Ishikawa (cell line): ENCODE results near the gene C3.

ENCODE experiments used
- CEBPB ChIP-seq: IDR thresholded peaks from 2 replicates; pipeline ENCODE4 v1.6.1; 2012
- CREB1 ChIP-seq: IDR thresholded peaks from 2 replicates; pipeline ENCODE4 v1.6.1; 2012; ENCODE audit warnings: low read depth
- EGR1 ChIP-seq: IDR thresholded peaks from 2 replicates; pipeline ENCODE4 v1.6.1; 2012
- EP300 ChIP-seq: IDR thresholded peaks from 2 replicates; pipeline ENCODE4 v1.6.1; 2012; ENCODE audit warnings: borderline replicate concordance
- FOXM1 ChIP-seq: IDR thresholded peaks from 2 replicates; pipeline ENCODE4 v1.6.1; 2012; ENCODE audit warnings: low read depth, borderline replicate concordance
- NFIC ChIP-seq: IDR thresholded peaks from 2 replicates; pipeline ENCODE4 v1.6.1; 2012
- RAD21 ChIP-seq: IDR thresholded peaks from 2 replicates; pipeline ENCODE4 v1.6.1; 2012; ENCODE audit warnings: low read depth
- TAF1 ChIP-seq: IDR thresholded peaks from 2 replicates; pipeline ENCODE4 v1.6.1; 2012; ENCODE audit warnings: low read depth, mild to moderate bottlenecking
- TCF12 ChIP-seq: IDR thresholded peaks from 2 replicates; pipeline ENCODE4 v1.6.1; 2012; ENCODE audit warnings: low read depth
- TEAD4 ChIP-seq: IDR thresholded peaks from 2 replicates; pipeline ENCODE4 v1.6.1; 2012
- YY1 ChIP-seq: IDR thresholded peaks from 2 replicates; pipeline ENCODE4 v1.6.1; 2012; ENCODE audit warnings: low read depth
- ZBTB7A ChIP-seq: IDR thresholded peaks from 2 replicates; pipeline ENCODE4 v1.6.1; 2012; ENCODE audit warnings: low read depth
- TF ChIP-seq, protein P1 (sequence below): IDR thresholded peaks from 2 replicates; pipeline ENCODE4 v1.6.1; 2012
- TF ChIP-seq, protein P2 (sequence below): IDR thresholded peaks from 2 replicates; pipeline ENCODE4 v1.6.1; 2012
- TF ChIP-seq, protein P3 (sequence below): IDR thresholded peaks from 2 replicates; pipeline ENCODE4 v1.6.1; 2012; ENCODE audit warnings: low read depth, mild to moderate bottlenecking

C3 gene

DNA sequence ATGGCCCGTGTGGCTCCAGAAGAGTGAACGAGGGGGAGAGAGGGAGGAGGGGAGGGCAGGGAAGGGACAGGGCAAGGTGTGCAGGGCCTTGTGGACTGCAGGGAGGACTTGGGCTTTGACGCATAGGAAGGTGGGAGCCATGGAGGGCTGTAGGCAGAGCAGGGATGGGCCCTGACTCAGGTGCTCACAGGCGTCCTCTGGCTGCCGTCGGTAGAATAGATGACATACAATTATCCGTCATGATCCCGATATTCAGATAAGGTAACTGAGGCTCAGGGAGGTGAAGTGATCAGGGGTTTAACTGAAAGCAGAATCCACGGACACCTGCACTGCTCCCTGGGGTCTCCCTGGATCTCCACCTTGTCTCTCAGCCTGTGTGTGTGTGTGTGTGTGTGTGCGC lies 3.4 kb downstream of the C3 start:
- TF ChIP-seq, protein P1, sequence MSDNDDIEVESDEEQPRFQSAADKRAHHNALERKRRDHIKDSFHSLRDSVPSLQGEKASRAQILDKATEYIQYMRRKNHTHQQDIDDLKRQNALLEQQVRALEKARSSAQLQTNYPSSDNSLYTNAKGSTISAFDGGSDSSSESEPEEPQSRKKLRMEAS, result no peak
- TF ChIP-seq EP300 (no peak), TCF12 (no peak), RAD21 (no peak), YY1 (no peak), TAF1 (no peak), CREB1 (no peak), EGR1 (no peak), TEAD4 (no peak), ZBTB7A (no peak), FOXM1 (no peak)
- TF ChIP-seq, protein P2, sequence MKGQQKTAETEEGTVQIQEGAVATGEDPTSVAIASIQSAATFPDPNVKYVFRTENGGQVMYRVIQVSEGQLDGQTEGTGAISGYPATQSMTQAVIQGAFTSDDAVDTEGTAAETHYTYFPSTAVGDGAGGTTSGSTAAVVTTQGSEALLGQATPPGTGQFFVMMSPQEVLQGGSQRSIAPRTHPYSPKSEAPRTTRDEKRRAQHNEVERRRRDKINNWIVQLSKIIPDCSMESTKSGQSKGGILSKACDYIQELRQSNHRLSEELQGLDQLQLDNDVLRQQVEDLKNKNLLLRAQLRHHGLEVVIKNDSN, result no peak
- TF ChIP-seq, protein P3, sequence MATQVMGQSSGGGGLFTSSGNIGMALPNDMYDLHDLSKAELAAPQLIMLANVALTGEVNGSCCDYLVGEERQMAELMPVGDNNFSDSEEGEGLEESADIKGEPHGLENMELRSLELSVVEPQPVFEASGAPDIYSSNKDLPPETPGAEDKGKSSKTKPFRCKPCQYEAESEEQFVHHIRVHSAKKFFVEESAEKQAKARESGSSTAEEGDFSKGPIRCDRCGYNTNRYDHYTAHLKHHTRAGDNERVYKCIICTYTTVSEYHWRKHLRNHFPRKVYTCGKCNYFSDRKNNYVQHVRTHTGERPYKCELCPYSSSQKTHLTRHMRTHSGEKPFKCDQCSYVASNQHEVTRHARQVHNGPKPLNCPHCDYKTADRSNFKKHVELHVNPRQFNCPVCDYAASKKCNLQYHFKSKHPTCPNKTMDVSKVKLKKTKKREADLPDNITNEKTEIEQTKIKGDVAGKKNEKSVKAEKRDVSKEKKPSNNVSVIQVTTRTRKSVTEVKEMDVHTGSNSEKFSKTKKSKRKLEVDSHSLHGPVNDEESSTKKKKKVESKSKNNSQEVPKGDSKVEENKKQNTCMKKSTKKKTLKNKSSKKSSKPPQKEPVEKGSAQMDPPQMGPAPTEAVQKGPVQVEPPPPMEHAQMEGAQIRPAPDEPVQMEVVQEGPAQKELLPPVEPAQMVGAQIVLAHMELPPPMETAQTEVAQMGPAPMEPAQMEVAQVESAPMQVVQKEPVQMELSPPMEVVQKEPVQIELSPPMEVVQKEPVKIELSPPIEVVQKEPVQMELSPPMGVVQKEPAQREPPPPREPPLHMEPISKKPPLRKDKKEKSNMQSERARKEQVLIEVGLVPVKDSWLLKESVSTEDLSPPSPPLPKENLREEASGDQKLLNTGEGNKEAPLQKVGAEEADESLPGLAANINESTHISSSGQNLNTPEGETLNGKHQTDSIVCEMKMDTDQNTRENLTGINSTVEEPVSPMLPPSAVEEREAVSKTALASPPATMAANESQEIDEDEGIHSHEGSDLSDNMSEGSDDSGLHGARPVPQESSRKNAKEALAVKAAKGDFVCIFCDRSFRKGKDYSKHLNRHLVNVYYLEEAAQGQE, result no peak

DNA sequence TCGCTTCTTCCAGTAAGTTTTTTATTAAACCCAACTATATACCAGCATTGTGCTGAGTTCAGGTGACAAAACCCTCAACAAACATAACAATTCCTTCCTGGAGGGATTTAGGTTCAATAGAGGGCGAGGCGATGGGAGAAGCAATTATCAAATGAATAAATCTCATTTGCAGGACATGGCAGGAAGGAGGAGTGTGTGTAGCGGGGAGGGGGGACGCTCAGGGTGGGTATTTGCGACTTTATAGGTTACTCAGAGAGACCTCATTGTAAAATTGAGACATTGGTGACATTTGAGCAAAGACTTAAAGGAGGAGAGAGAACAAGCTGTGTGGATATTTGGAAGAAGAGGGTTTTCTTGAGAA lies 3.9 kb downstream of the C3 start:
- TF ChIP-seq, protein P3, result no peak
- no peak for TF ChIP-seq EGR1
- TF ChIP-seq TEAD4, result no peak
- no peak for TF ChIP-seq TAF1
- TF ChIP-seq, protein P2, result no peak
- no peak for TF ChIP-seq YY1
- TF ChIP-seq CEBPB, result no peak
- TF ChIP-seq EP300, result no peak
- no peak for TF ChIP-seq ZBTB7A
- TF ChIP-seq FOXM1, result no peak

DNA sequence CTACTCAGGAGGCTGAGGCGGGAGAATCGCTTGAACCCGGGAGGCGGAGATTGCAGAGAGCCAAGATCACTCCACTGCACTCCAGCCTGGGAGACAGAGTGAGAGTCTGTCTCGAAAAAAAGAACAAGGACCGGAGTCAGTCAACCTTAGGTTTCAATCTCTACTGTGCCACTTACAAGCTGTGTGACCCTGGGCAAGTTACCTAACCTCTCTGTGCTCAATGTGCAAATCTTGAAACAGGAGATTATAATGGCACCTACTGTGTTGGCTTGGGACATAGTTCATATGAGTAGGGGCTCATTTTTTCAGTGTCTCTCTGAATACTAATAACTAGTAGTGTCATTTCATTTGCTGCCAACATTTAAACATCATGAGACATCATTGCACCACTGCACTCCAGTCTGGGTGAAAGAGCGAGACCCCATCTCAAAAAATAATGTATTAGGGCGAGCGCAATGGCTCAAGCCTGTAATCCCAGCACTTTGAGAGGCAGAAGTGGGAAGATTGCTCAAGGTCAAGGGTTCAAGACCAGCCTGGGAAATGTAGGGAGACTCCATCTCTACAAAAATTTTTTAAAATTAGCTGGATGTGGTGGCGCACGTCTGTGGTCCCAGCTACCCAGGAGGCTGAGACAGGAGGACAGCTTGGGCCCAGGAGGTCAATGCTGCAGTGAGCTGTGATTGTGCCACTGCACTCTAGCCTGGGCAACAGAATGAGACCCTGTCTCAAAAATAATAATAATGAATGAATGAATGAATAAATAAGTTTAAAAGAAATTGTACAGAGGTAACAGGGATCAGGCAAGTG lies 5.5 kb downstream of the C3 start:
- TF ChIP-seq CEBPB (no peak), FOXM1 (no peak), CREB1 (no peak), YY1 (no peak), TAF1 (no peak), NFIC (no peak), TCF12 (no peak)

DNA sequence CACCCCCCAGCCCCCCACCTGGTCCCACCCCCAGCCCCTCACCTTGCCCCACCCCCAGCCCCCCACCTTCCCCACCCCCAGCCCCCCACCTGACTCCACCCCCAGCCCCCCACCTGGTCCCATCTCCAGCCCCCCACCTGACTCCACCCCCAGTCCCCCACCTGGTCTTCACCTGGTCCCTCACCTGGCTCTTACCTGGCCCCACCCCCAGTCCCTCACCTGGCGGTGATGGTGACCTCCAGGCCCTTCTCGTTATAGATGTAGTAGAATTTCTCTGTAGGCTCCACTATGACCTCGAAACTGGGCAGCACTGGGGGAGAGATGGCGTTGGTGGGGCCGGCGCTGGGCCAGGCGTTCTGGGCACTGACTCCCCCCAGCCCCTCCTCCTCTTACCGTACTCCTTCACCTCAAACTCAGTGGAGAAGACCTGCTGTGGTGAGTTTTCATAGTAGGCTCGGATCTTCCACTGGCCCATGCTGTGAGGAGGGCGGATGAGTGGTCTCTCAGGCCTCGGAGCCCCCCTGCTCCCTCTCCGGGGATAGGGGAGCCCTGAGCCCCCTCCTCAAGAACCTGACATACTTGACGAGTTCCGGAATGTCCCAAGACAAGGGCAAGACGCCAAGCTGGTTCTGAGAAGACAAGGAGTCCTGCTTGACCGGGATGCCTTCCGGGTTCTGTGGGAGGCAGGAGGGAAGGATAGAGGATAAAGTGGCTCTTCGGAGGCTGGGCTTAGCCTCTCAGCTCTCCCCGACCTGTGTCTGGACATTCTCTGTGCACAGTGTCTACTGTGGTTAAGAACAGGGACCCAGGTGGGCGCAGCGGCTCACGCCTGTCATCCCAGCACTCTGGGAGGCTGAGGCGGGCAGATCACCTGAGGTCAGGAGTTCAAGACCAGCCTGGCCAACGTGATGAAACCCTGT lies 6.4 kb downstream of the C3 start:
- no peak for TF ChIP-seq TAF1
- TF ChIP-seq EGR1, result no peak
- TF ChIP-seq NFIC, result no peak
- TF ChIP-seq EP300, result no peak

DNA sequence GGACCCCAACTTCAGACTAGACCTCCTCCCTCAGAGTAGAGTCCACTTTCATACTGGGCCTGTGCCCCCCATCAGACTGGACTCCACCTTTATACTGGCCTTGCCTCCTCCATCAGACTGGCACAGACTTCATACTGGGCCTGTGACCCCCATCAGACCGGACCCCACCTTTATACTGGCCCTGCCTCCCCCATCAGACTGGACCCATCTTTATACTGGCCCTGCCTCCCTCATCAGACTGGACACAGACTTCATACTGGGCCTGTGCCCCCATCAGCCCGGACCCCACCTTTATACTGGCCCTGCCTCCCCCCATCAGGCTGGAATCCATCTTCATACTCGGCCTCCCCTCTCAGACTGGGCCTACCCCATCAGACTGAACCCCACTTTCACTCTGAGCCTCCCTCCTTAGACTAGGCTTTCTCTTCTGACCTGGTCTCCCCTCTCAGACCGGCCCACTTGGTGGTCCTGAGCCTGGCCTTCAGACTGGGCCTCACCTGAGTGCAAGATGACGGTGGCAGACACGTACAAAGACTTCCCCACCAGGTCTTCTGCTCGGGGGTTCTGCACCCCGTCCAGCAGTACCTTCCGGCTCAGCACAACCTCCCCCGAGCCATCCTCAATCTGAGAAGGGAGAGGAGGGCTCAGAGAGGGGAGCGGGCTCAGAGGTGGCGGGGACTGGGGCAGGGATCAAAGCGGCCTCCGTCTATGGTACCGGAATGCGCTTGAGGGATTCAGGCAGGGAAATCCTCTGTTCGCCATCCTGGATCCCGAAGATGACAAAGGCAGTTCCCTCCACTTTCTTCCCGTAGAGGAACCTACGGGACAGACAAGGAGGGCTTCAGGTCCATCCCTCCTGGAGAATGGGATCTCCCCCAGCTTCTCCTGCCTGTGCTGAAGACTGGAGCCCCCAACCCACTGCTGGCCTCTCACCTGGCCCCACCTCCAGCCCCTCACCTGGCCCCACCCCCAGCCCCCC lies 7.5 kb downstream of the C3 start:
- TF ChIP-seq, protein P3, result no peak
- TF ChIP-seq TCF12, result no peak
- TF ChIP-seq, protein P2, result no peak
- TF ChIP-seq RAD21, result no peak
- TF ChIP-seq TAF1, result no peak
- no peak for TF ChIP-seq CEBPB
